Right atrium auricular region (tissue), 2 donors: ENCODE results near the gene BABAM2. TPM values are rescaled to one million over a fixed set of nuclear protein-coding genes. Genes with fewer than 3 reads are reported as not detected.
"Not testable (repeated sequence)": the region's sequence is repeated elsewhere in the genome, so short reads cannot be mapped to it uniquely, and the experiment has no call there.

Experiments
- DNase-seq: peaks from one replicate; pipeline ENCODE4 v3.0.0-alpha.2; 2019; ENCODE audit warnings: low spot score
- H3K27ac ChIP-seq, 2 donors: fragments of 200-600 bp; sonication (generic); 1 replicate in 1 of 2; 2 replicates in 1 of 2; pipeline ENCODE4 v1.5.1; 2016 to 2019
- H3K27me3 ChIP-seq, 2 donors: fragments of 200-600 bp; sonication (generic); one replicate each; pipeline versions ENCODE4 v1.5.1 to v1.6.0; 2017 to 2019
- H3K36me3 ChIP-seq: fragments of 200-600 bp; sonication (generic); one replicate; pipeline ENCODE4 v1.5.1; 2016
- H3K4me1 ChIP-seq, 2 donors: fragments of 200-600 bp; sonication (generic); one replicate each; pipeline versions ENCODE4 v1.5.1 to v1.6.0; 2017 to 2019
- H3K4me3 ChIP-seq, 2 donors: fragments of 200-600 bp; sonication (generic); 1 replicate in 1 of 2; 2 replicates in 1 of 2; pipeline ENCODE4 v1.5.1; 2017 to 2019; ENCODE audit warnings: mild to moderate bottlenecking in 1 of 2, moderate library complexity in 1 of 2
- H3K9me3 ChIP-seq, 2 donors: fragments of 200-600 bp; sonication (generic); one replicate each; pipeline ENCODE4 v1.5.1; 2019
- CTCF ChIP-seq, 2 donors: fragments of 200-600 bp; sonication (generic); IDR thresholded peaks; one replicate each; pipeline ENCODE4 v1.5.1; 2019; ENCODE audit warnings: antibody characterized with exemption in 2 of 2
- total RNA-seq, 2 donors: library from RNA; depleted of rRNA; stranded (reverse); fragments of >200 nt; gene quantifications; one replicate each; pipeline ENCODE4 v1.1.0, GENCODE V29; 2016

BABAM2 gene
- total RNA-seq, 2 donors from 2014 or later: 58.8 to 60.6 TPM

- H3K36me3 ChIP-seq: no peaks in the 10 kb centered on the region
- TF ChIP-seq CTCF (IDR thresholded peaks at IDR 0.05): no peak
- DNase-seq: no peak
- peak overlapping the region; percentile 88 to 93 for H3K27ac ChIP-seq
- H3K4me3 ChIP-seq: no peak overlapping the region
- H3K27me3 ChIP-seq: no peaks in the 10 kb centered on the region
- peaks cover 0 to 71% of the 10 kb centered on the region in 2 donors for H3K4me1 ChIP-seq
- no peaks in the 10 kb centered on the region for H3K9me3 ChIP-seq
Observed at GRCh38 chr2:28334527-28334894, 444.0 kb downstream of the BABAM2 start.

- Histone ChIP-seq H3K4me1 (peaks cover 0 to 75% of the 10 kb centered on the region in 2 donors), H3K27ac (peak overlapping the region; percentile 88 to 93)
- H3K27me3 ChIP-seq, H3K9me3 ChIP-seq, DNase-seq, H3K36me3 ChIP-seq, H3K4me3 ChIP-seq: not testable (repeated sequence)
Observed at GRCh38 chr2:28335265-28335664, 444.7 kb downstream of the BABAM2 start.

GRCh38 chr2:28335666-28336065 is 445.1 kb downstream of the BABAM2 start:
- no peak for TF ChIP-seq CTCF (IDR thresholded peaks at IDR 0.05)
- H3K9me3 ChIP-seq: no peaks in the 10 kb centered on the region
- peaks cover 0 to 79% of the 10 kb centered on the region in 2 donors for H3K4me1 ChIP-seq
- H3K27me3 ChIP-seq: no peaks in the 10 kb centered on the region
- peak overlapping the region; percentile 88 to 93 for H3K27ac ChIP-seq
- no peak for DNase-seq
- H3K4me3 ChIP-seq: no peak overlapping the region
- H3K36me3 ChIP-seq: no peaks in the 10 kb centered on the region

GRCh38 chr2:28336264-28336980 is 445.9 kb downstream of the BABAM2 start:
- no peaks in the 10 kb centered on the region for H3K9me3 ChIP-seq
- H3K27ac ChIP-seq: peak overlapping the region; percentile 43 to 93
- no peak overlapping the region for H3K4me3 ChIP-seq
- H3K27me3 ChIP-seq: no peaks in the 10 kb centered on the region
- no peaks in the 10 kb centered on the region for H3K36me3 ChIP-seq
- H3K4me1 ChIP-seq: peaks cover 0 to 87% of the 10 kb centered on the region in 2 donors
- TF ChIP-seq CTCF (IDR thresholded peaks at IDR 0.05): no peak
- no peak for DNase-seq

- TF ChIP-seq CTCF (IDR thresholded peaks at IDR 0.05): no peak
- Histone ChIP-seq H3K9me3 (no peaks in the 10 kb centered on the region), H3K27ac (peak overlapping the region; percentile 43 to 83), H3K36me3 (no peaks in the 10 kb centered on the region), H3K4me3 (no peak overlapping the region), H3K27me3 (no peaks in the 10 kb centered on the region), H3K4me1 (peaks cover 2 to 94% of the 10 kb centered on the region in 2 donors)
- no peak for DNase-seq
Observed at GRCh38 chr2:28336982-28337627, 446.6 kb downstream of the BABAM2 start.

- Histone ChIP-seq H3K36me3 (no peaks in the 10 kb centered on the region), H3K27me3 (no peaks in the 10 kb centered on the region), H3K4me3 (no peak overlapping the region), H3K27ac (peak overlapping the region; percentile 78 to 83), H3K4me1 (peaks cover 3 to 96% of the 10 kb centered on the region in 2 donors), H3K9me3 (no peaks in the 10 kb centered on the region)
- no peak for TF ChIP-seq CTCF (IDR thresholded peaks at IDR 0.05)
- peak; percentile 92 for DNase-seq
Observed at GRCh38 chr2:28338046-28338817, 447.7 kb downstream of the BABAM2 start.
